LNCAP (cell line): ENCODE data around the gene KIF17.

Experiments used
- CTCF ChIP-seq: fragments of 450-650 bp; IDR thresholded peaks from 2 replicates; pipeline ENCODE4 v1.5.1; 2017; ENCODE audit warnings: mild to moderate bottlenecking

Gene KIF17

GRCh38 chr1:20686883-20687725, 30.7 kb downstream of the KIF17 start:
- no peak for TF ChIP-seq CTCF

- TF ChIP-seq CTCF = no peak
Measured at GRCh38 chr1:20685741-20686140, 32.1 kb downstream of the KIF17 start.

GRCh38 chr1:20685099-20685662, 32.6 kb downstream of the KIF17 start:
- TF ChIP-seq CTCF = no peak

- no peak for TF ChIP-seq CTCF
Measured at GRCh38 chr1:20684651-20685050, 33.2 kb downstream of the KIF17 start.

- TF ChIP-seq CTCF = no peak
Measured at GRCh38 chr1:20684050-20684620, 33.7 kb downstream of the KIF17 start.

- no peak for TF ChIP-seq CTCF
Measured at GRCh38 chr1:20683614-20684013, 34.2 kb downstream of the KIF17 start.

GRCh38 chr1:20682571-20683236, 35.1 kb downstream of the KIF17 start:
- no peak for TF ChIP-seq CTCF
